MCF 10A (cell line): Measurements from ENCODE around the gene HECW1. TPM values are rescaled to one million over a fixed set of nuclear protein-coding genes. Genes with fewer than 3 reads are reported as not detected.

Experiments used
- BruUV-seq: library from RNA; stranded (reverse); fragments of 400-500 nt; replicated peaks from 2 replicates; lab custom pipeline; 2021; lab: Mats Ljungman, UMichigan
- CTCF ChIA-PET: fragments of 300-600 bp; sonication (Branson Sonifier 250); formaldehyde crosslinking; extraction: SDS; loops from one replicate; lab custom pipeline; 2021; ENCODE audit warnings: antibody characterized with exemption, inconsistent platforms; lab: Yijun Ruan, JAX
- POLR2A ChIA-PET: fragments of 300-600, 350-650 bp; sonication (Branson Sonifier 250); formaldehyde crosslinking; extraction: SDS; loops from one replicate; lab custom pipeline; 2020; ENCODE audit warnings: antibody characterized with exemption, inconsistent platforms; lab: Yijun Ruan, JAX
- DNase-seq: peaks from one replicate; pipeline ENCODE4 v3.0.0-alpha.2; 2018; ENCODE audit not compliant: unreplicated experiment
- H3K27ac Mint-ChIP-seq: one replicate; pipeline ENCODE4 v1.8.0; 2022; ENCODE audit warnings: mild to moderate bottlenecking, low read depth, mixed read lengths; ENCODE audit not compliant: unreplicated experiment
- H3K27me3 Mint-ChIP-seq: one replicate; pipeline ENCODE4 v1.8.0; 2022; ENCODE audit warnings: mixed read lengths; ENCODE audit not compliant: insufficient read depth, unreplicated experiment
- H3K36me3 Mint-ChIP-seq: one replicate; pipeline ENCODE4 v1.8.0; 2022; ENCODE audit warnings: mild to moderate bottlenecking, moderate library complexity, mixed read lengths; ENCODE audit not compliant: insufficient read depth, unreplicated experiment
- H3K4me1 Mint-ChIP-seq: one replicate; pipeline ENCODE4 v1.8.0; 2022; ENCODE audit warnings: mixed read lengths; ENCODE audit not compliant: insufficient read depth, unreplicated experiment
- H3K4me3 Mint-ChIP-seq: one replicate; pipeline ENCODE4 v1.8.0; 2022; ENCODE audit warnings: mild to moderate bottlenecking, moderate library complexity, mixed read lengths; ENCODE audit not compliant: unreplicated experiment
- H3K9me3 Mint-ChIP-seq: one replicate; pipeline ENCODE4 v1.8.0; 2022; ENCODE audit warnings: mixed read lengths; ENCODE audit not compliant: unreplicated experiment
- intact Hi-C: fragments of 100-400 bp; cut with micrococcal nuclease; formaldehyde crosslinking; loops from 2 replicates; pipeline ENCODE4 v1.14.1; 2022
- total RNA-seq: library from RNA; stranded (reverse); gene quantifications from 2 replicates; pipeline ENCODE4 v1.2.3, GENCODE V29; 2022
- TF ChIP-seq, protein P1 (sequence below): fragments of 200-600 bp; IDR thresholded peaks from one replicate; pipeline ENCODE4 v1.8.0; 2022; ENCODE audit warnings: antibody characterized with exemption, mild to moderate bottlenecking; ENCODE audit not compliant: unreplicated experiment

Gene HECW1
- total RNA-seq, 1 experiment from 2014 or later: not detected

DNA sequence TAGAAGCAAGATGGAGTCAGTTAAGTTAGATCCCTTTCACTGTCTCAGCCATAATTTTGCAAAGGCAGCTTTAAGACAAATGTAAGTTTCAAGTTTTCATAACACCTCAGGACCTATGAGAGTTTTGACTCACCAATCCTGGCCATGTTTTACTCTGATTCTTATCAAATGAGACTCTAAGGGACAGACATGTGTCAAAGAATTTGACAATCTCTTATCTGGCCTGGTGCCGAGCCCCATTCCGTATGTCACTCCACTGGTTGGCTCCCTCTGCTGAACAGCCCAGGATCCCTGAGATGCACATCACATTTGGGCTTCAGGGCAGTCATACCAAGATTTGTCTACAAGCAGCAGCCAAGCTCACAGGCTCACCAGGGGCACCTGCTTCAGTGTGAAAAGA lies 282.9 kb downstream of the HECW1 start:
- H3K27ac Mint-ChIP-seq: peak overlapping the region; percentile 78
- peaks cover 10% of the 10 kb centered on the region for H3K4me1 Mint-ChIP-seq
- BruUV-seq: no TSS peak
- no peak overlapping the region for H3K4me3 Mint-ChIP-seq
- intact Hi-C loops: no loop called here
- H3K27me3 Mint-ChIP-seq: no peaks in the 10 kb centered on the region
- H3K9me3 Mint-ChIP-seq: peaks cover 7% of the 10 kb centered on the region
- TF ChIP-seq, protein P1, sequence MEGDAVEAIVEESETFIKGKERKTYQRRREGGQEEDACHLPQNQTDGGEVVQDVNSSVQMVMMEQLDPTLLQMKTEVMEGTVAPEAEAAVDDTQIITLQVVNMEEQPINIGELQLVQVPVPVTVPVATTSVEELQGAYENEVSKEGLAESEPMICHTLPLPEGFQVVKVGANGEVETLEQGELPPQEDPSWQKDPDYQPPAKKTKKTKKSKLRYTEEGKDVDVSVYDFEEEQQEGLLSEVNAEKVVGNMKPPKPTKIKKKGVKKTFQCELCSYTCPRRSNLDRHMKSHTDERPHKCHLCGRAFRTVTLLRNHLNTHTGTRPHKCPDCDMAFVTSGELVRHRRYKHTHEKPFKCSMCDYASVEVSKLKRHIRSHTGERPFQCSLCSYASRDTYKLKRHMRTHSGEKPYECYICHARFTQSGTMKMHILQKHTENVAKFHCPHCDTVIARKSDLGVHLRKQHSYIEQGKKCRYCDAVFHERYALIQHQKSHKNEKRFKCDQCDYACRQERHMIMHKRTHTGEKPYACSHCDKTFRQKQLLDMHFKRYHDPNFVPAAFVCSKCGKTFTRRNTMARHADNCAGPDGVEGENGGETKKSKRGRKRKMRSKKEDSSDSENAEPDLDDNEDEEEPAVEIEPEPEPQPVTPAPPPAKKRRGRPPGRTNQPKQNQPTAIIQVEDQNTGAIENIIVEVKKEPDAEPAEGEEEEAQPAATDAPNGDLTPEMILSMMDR: no peak
- peaks cover 5% of the 10 kb centered on the region for H3K36me3 Mint-ChIP-seq
- DNase-seq: no peak
- ChIA-PET CTCF (interaction anchor here (0.6 to 1.3 kb wide), 2 partner anchors 33 to 44 kb away, joined by 3 read pairs; no protein-coding TSS in a partner anchor), POLR2A (interaction anchor here (1.1 kb wide), 1 partner anchor 11 kb away, joined by 3 read pairs; no protein-coding TSS in a partner anchor)

DNA sequence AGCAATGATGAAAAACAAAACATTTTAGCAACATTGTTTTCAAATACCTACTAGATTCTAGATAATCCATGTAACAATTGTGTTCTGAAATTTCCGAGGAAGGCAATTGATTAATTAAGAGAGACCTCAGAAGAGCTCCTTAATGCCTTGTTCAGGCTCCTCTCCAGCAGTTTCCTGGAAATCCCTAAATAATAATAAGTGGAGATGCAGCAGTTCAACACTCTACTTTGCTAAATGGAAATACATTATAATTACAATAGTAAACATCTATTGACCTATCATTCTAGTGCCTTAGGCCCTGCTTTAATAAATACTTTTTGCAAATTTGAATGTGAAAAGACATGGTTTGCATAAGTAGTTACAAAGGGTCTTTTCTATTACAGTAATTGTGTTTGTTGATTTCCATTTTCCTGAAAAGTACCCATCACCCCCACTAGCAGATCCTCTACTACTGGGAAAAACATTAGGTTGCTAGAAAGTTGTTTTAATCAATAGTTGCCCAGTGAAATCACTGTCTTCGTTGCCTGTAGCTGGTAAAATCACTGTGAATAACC lies 283.8 kb downstream of the HECW1 start:
- DNase-seq: no peak
- peaks cover 10% of the 10 kb centered on the region for H3K4me1 Mint-ChIP-seq
- H3K36me3 Mint-ChIP-seq: peaks cover 5% of the 10 kb centered on the region
- BruUV-seq: no TSS peak
- H3K9me3 Mint-ChIP-seq: peaks cover 15% of the 10 kb centered on the region
- H3K27me3 Mint-ChIP-seq: no peaks in the 10 kb centered on the region
- H3K4me3 Mint-ChIP-seq: no peak overlapping the region
- CTCF ChIA-PET: no interaction called here
- H3K27ac Mint-ChIP-seq: no peak overlapping the region
- TF ChIP-seq, protein P1: no peak
- intact Hi-C loops: no loop called here
- POLR2A ChIA-PET: interaction anchor here (0.6 kb wide), 1 partner anchor 102 kb away, joined by 3 read pairs; no protein-coding TSS in a partner anchor

DNA sequence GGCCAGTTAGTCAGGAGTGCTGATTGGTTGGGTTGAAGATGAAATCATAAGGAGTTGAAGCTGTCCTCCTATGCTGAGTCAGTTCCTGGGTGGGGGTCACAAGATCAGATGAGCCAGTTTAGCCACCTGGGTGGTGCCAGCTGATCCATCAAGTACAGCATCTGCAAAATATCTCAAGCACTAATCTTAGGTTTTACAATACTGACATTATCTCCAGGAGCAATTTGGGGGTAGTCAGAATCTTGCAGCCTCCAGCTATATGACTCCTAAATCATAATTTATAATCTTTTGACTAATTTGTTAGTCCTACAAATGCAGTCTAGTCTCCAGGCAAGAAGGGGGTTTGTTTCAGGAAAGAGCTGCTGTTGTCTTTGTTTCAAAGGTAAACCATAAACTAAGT lies 286.4 kb downstream of the HECW1 start:
- intact Hi-C loops: no loop called here
- peaks cover 5% of the 10 kb centered on the region for H3K36me3 Mint-ChIP-seq
- no peak overlapping the region for H3K27ac Mint-ChIP-seq
- H3K4me3 Mint-ChIP-seq: no peak overlapping the region
- TF ChIP-seq, protein P1: no peak
- CTCF ChIA-PET: no interaction called here
- BruUV-seq: no TSS peak
- peaks cover 10% of the 10 kb centered on the region for H3K4me1 Mint-ChIP-seq
- POLR2A ChIA-PET: no interaction called here
- H3K9me3 Mint-ChIP-seq: peaks cover 15% of the 10 kb centered on the region
- DNase-seq: no peak
- no peaks in the 10 kb centered on the region for H3K27me3 Mint-ChIP-seq

DNA sequence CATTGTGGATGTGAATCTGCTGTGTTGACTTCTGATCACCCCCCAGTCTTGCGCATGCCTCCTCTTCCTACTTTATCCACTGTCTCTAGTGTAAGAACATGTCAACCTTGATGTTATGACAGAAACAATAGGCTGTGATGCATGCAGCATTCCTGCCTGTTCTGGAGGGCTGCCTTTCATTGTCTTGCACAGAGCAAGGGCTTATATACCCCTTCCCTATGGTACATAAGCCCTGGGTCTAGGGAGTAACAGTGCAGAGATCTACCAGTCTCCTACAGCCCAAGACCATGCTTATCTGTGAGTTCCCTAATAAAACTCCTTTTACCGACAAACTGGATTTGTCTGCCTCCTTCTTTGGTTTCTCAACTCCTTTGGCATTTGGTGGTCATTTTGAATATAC lies 293.5 kb downstream of the HECW1 start:
- no peak for DNase-seq
- CTCF ChIA-PET: no interaction called here

More for the DNA sequence above, 293.5 kb downstream of the HECW1 start:
- no TSS peak for BruUV-seq
- Mint-ChIP-seq H3K9me3 (peaks cover 3% of the 10 kb centered on the region), H3K4me3 (no peak overlapping the region), H3K27me3 (no peaks in the 10 kb centered on the region), H3K4me1 (no peaks in the 10 kb centered on the region), H3K27ac (no peak overlapping the region), H3K36me3 (no peaks in the 10 kb centered on the region)
- intact Hi-C loops: no loop called here
- TF ChIP-seq, protein P1: no peak
- POLR2A ChIA-PET: no interaction called here
